ENCODE measurements around the gene NKG7. TPM values are rescaled to one million over a fixed set of nuclear protein-coding genes. Genes with fewer than 3 reads are reported as not detected.

The NKG7 gene
- total and polyA plus RNA-seq, 8 donors = 2.8 to 50.1 (median 6.0) TPM

DNA sequence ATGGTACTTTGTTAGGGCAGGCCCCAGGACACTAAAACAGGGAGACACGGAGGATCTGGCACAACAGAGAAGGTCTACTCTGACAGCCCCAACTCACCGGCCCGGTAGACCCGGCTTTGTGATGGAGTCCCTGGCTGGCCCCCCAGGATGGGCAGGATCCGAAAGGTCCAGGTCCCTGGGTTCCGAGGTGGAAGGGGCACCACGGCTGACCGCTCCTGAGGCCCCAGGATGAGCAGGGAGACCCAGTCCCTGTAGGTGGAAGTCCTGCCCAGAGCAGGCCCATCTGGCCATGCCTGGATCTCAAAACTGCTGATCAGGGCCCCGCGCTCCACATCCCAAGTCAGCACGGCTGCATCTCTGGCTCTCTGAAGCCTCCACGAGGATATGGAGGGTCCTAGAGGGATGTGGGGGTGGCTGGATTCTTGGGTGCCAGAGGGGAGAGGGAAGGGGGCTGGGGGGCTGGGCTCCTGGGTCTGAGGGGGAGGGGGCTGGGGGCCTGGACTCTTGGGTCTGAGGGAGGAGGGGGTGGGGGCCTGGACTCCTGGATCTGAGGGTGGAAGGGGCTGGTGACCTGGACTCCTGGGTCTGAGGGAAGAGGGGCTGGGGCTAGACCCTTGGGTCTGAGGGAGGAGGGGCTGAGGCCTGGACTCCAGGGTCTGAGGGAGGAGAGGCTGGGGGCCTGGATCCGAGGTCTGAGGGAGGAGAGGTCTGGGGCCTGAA lies 35.2 kb downstream of the NKG7 start:
- ATAC-seq (no peak), DNase-seq (no peak)
- Histone ChIP-seq H3K4me1 (peaks cover 2 to 20% of the 10 kb centered on the region in 2 donors), H3K36me3 (no peaks in the 10 kb centered on the region), H3K4me3 (no peak overlapping the region), H3K27ac (no peak overlapping the region), H3K27me3 (peaks cover 0 to 14% of the 10 kb centered on the region in 2 donors), H3K9me3 (no peaks in the 10 kb centered on the region)
- intact Hi-C loops (cut with DNase I) = no loop called here
- TF ChIP-seq, protein P1, sequence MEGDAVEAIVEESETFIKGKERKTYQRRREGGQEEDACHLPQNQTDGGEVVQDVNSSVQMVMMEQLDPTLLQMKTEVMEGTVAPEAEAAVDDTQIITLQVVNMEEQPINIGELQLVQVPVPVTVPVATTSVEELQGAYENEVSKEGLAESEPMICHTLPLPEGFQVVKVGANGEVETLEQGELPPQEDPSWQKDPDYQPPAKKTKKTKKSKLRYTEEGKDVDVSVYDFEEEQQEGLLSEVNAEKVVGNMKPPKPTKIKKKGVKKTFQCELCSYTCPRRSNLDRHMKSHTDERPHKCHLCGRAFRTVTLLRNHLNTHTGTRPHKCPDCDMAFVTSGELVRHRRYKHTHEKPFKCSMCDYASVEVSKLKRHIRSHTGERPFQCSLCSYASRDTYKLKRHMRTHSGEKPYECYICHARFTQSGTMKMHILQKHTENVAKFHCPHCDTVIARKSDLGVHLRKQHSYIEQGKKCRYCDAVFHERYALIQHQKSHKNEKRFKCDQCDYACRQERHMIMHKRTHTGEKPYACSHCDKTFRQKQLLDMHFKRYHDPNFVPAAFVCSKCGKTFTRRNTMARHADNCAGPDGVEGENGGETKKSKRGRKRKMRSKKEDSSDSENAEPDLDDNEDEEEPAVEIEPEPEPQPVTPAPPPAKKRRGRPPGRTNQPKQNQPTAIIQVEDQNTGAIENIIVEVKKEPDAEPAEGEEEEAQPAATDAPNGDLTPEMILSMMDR (IDR thresholded peaks at IDR 0.05) = no peak

DNA sequence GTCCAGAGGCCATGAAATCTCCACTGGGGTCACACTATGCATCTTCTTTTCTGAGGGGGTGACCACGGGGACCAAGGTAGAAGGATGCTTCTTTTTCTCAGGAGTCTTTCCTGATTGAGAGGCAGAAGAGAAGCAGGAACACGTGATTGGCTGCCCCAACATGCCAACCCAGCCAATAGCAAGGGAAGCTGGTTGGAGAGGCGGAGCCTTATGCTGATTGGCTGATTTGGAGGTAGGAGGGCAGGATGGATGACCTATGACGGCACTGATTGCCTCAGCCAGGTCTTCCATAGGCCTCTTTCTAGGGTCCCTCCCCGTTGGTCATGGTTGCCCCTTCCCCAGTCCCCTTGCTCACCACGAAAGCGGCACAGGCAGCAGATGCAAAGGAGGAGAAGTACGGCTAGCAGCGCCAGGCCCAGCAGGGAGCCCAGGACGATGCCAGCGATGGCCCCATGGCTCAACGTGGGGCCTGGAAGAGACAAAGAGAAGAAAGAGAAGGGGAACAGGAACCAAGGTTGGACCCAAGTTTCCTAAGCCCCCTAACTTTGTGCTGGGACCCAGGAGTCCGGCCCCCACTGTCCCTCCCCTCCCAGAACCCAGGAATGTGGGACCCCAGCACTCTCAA lies 38.5 kb downstream of the NKG7 start:
- intact Hi-C loops (cut with DNase I) = no loop called here

DNA sequence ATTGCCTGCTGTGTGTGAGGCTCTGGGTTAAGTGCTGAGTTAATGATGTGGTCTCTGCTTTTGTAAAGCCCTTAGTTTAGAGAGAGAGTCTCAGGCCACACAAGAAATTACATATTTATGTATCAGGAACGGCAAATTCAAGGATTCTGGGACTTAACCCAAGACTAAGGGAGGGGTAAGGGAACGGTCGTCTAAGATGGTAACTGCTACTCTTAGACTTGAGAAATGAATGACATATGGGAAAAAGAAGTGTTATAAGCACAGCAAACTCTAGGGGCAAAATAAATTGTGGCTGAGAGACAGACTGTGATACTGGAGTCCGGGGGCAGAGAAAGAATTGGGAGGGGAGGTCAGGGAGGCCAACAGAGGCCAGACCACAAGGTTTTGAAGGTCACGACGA lies 40.7 kb downstream of the NKG7 start:
- TF ChIP-seq, protein P1 (IDR thresholded peaks at IDR 0.05) = no peak
- no peak overlapping the region for H3K27ac ChIP-seq
- intact Hi-C loops (cut with DNase I) = no loop called here
- H3K9me3 ChIP-seq = no peaks in the 10 kb centered on the region
- no peak overlapping the region for H3K4me3 ChIP-seq
- no peaks in the 10 kb centered on the region for H3K36me3 ChIP-seq
- DNase-seq = no peak
- H3K27me3 ChIP-seq = peaks cover 20 to 39% of the 10 kb centered on the region in 2 donors
- peaks cover 4 to 12% of the 10 kb centered on the region in 2 donors for H3K4me1 ChIP-seq
- no peak for ATAC-seq

More for the DNA sequence above, 38.5 kb downstream of the NKG7 start:
- Histone ChIP-seq H3K9me3 (no peaks in the 10 kb centered on the region), H3K36me3 (no peaks in the 10 kb centered on the region), H3K4me3 (no peak overlapping the region), H3K27ac (no peak overlapping the region), H3K4me1 (peaks cover 0 to 9% of the 10 kb centered on the region in 2 donors), H3K27me3 (peaks cover 0 to 17% of the 10 kb centered on the region in 2 donors)
- TF ChIP-seq, protein P1 (IDR thresholded peaks at IDR 0.05) = no peak
- ATAC-seq (no peak), DNase-seq (no peak)

DNA sequence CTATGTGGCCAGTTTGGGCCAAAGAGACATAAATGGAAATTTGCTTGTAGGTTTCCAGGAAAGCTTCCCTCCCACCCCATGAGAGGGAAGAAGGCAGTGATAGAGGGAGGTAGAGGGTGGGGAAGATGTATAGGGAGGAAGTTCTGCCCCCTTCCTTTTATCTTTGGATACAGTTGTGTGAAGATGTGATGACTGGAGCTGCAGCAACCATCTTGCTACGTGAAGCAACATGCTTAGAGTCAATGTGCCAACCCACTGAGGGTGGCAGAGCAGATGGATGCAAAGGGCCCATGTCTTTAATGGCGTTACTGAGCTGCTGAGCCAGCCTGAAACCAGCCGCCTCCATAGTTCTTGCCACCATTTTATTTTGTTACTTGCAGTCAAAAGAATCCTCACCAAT lies 41.3 kb downstream of the NKG7 start:
- Histone ChIP-seq H3K9me3 (no peaks in the 10 kb centered on the region), H3K27ac (no peak overlapping the region)
- TF ChIP-seq, protein P1 (IDR thresholded peaks at IDR 0.05) = no peak

DNA sequence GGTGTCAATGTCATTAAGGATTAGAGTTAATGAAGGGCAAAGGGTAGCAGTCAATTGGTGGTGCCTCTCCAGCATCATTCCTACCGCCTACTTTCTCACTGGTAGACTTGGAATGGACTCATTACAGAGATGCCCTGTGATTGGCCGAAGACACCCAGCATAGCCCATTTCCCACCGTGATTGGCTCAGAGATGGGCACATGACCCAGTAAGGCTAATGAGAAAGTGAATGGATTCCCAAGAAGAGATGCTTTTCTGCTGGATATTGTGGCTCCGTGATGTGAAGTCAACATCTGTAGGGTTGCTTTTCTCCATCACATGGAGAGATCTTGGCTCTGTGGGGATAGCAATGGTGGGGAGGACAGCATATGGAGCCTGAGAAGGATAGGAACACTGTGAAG lies 42.1 kb downstream of the NKG7 start:
- H3K27ac ChIP-seq = no peak overlapping the region
- H3K4me3 ChIP-seq = no peak overlapping the region
- no peaks in the 10 kb centered on the region for H3K9me3 ChIP-seq
- ATAC-seq (no peak), DNase-seq (no peak)
- TF ChIP-seq, protein P1 (IDR thresholded peaks at IDR 0.05) = no peak
- H3K36me3 ChIP-seq = no peaks in the 10 kb centered on the region
- H3K4me1 ChIP-seq = peaks cover 4 to 12% of the 10 kb centered on the region in 2 donors
- intact Hi-C loops (cut with DNase I) = no loop called here
- peaks cover 22 to 53% of the 10 kb centered on the region in 2 donors for H3K27me3 ChIP-seq

More for the DNA sequence above, 41.3 kb downstream of the NKG7 start:
- no peak for DNase-seq
- intact Hi-C loops (cut with DNase I) = no loop called here
- ATAC-seq = no peak
- Histone ChIP-seq H3K4me1 (peaks cover 4 to 12% of the 10 kb centered on the region in 2 donors), H3K27me3 (peaks cover 22 to 44% of the 10 kb centered on the region in 2 donors), H3K4me3 (no peak overlapping the region), H3K36me3 (no peaks in the 10 kb centered on the region)

Measured in left lung (tissue), 10 donors.